ENCODE data around the gene TRAPPC5. TPM values are rescaled to one million over a fixed set of nuclear protein-coding genes. Genes with fewer than 3 reads are reported as not detected.

Gene TRAPPC5
- total RNA-seq: 10 to 100 TPM; 39.2 to 75.3 (median 69.4) TPM
- 63.3 TPM for total RNA-seq (2013)
- 1.2 to 9.6 (median 2.4) reads per million in 29 experiments for total RNA-seq

- peaks cover 34 to 55% (median 43%) of the 10 kb centered on the region in 3 donors for H3K4me1 Mint-ChIP-seq
- H3K9me3 Mint-ChIP-seq: no peaks in the 10 kb centered on the region
- ChIA-PET POLR2A (interaction anchor here (0.5 to 0.7 kb wide), 5 partner anchors 12 to 468 kb away, joined by 3 to 5 read pairs (median 4); no protein-coding TSS in a partner anchor), CTCF (interaction anchor here in 1 of 2 donors (0.6 to 1.7 kb wide), 17 partner anchors 12 to 223 kb away, joined by 3 to 24 read pairs (median 3); partner anchors contain the start of genes MAP2K7, PET100, RETN and XAB2)
- DNase-seq: peak; percentile 67 to 94 (median 80)
- H3K9me3 ChIP-seq: no peaks in the 10 kb centered on the region
- peak within 1 kb of the TSS; percentile 78 for H3K27ac ChIP-seq (ENCODE audit: low read length)
- H3K4me3 ChIP-seq (ENCODE audit: control insufficient read depth in 1 of 2, extremely low read depth in 1 of 2, low read length in 1 of 2): peak within 1 kb of the TSS; percentile 86 to 100
- peaks cover 12% of the 10 kb centered on the region for H3K36me3 Mint-ChIP-seq
- WGBS (ENCODE audit: insufficient coverage): under 1% methylated on average over 58 of the region's 79 CpGs
- peaks cover 0 to 30% of the 10 kb centered on the region in 2 experiments for H3K27me3 ChIP-seq (replicated peaks in 1 of 2; ENCODE audit: control insufficient read depth in 2 of 2, extremely low read depth in 1 of 2, insufficient read depth in 2 of 2, low read length in 1 of 2)
- peak within 1 kb of the TSS; percentile 86 to 89 for H3K27ac Mint-ChIP-seq
- H3K27me3 Mint-ChIP-seq: peaks cover 14 to 28% of the 10 kb centered on the region in 2 donors
- peaks cover 19 to 49% of the 10 kb centered on the region in 2 experiments for H3K4me1 ChIP-seq (ENCODE audit: control insufficient read depth in 1 of 2, extremely low read depth in 1 of 2, insufficient read depth in 2 of 2, low read length in 2 of 2)
- H3K36me3 ChIP-seq (ENCODE audit: control insufficient read depth in 2 of 2, extremely low read depth in 1 of 2, insufficient read depth in 1 of 2, low read length in 1 of 2): peaks cover 8 to 16% of the 10 kb centered on the region in 2 donors
- peak; percentile 62 to 77 (median 74) for ATAC-seq (replicated peaks in 1 of 4)
- peak within 1 kb of the TSS; percentile 85 to 92 (median 87) for H3K4me3 Mint-ChIP-seq
Observed at GRCh38 chr19:7680606-7681339, at the start of gene TRAPPC5. Gene TRAPPC5, plus strand, starts transcription at chr19:7680833. Its CDS starts 1,421 bp downstream, at chr19:7682254.

GRCh38 chr19:7631577-7631976 is 49.1 kb upstream of the TRAPPC5 start:
- Mint-ChIP-seq H3K27ac (no peak overlapping the region), H3K4me1 (peaks cover 58 to 61% (median 58%) of the 10 kb centered on the region in 3 donors), H3K27me3 (no peaks in the 10 kb centered on the region), H3K36me3 (peaks cover 4% of the 10 kb centered on the region), H3K4me3 (peak overlapping the region in 2 of 3 donors; percentile 17 to 28), H3K9me3 (no peaks in the 10 kb centered on the region)
- 97% methylated on average over 12 of the region's 12 CpGs for WGBS (ENCODE audit: insufficient coverage)
- Histone ChIP-seq H3K27ac (ENCODE audit: low read length) (no peak overlapping the region), H3K4me3 (ENCODE audit: control insufficient read depth in 1 of 2, extremely low read depth in 1 of 2, low read length in 1 of 2) (no peak overlapping the region), H3K27me3 (replicated peaks in 1 of 2; ENCODE audit: control insufficient read depth in 2 of 2, extremely low read depth in 1 of 2, insufficient read depth in 2 of 2, low read length in 1 of 2) (no peaks in the 10 kb centered on the region), H3K4me1 (ENCODE audit: control insufficient read depth in 1 of 2, extremely low read depth in 1 of 2, insufficient read depth in 2 of 2, low read length in 2 of 2) (peaks cover 13 to 55% of the 10 kb centered on the region in 2 experiments), H3K36me3 (ENCODE audit: control insufficient read depth in 2 of 2, extremely low read depth in 1 of 2, insufficient read depth in 1 of 2, low read length in 1 of 2) (peaks cover 0 to 24% of the 10 kb centered on the region in 2 donors), H3K9me3 (no peaks in the 10 kb centered on the region)
- DNase-seq: no peak
- CTCF ChIA-PET: no interaction called here
- ATAC-seq (replicated peaks in 1 of 4): no peak
- POLR2A ChIA-PET: interaction anchor here in 1 of 2 donors (0.6 kb wide), 1 partner anchor 36 kb away, joined by 8 read pairs; the partner anchor contains the start of gene CAMSAP3

GRCh38 chr19:7632340-7633203 is 48.1 kb upstream of the TRAPPC5 start:
- Mint-ChIP-seq H3K36me3 (no peaks in the 10 kb centered on the region), H3K27me3 (no peaks in the 10 kb centered on the region), H3K27ac (no peak overlapping the region), H3K4me3 (peak overlapping the region in 1 of 3 donors; percentile 8), H3K4me1 (peaks cover 55 to 62% (median 57%) of the 10 kb centered on the region in 3 donors), H3K9me3 (no peaks in the 10 kb centered on the region)
- ChIA-PET POLR2A (no interaction called here), CTCF (interaction anchor here in 1 of 2 donors (0.6 kb wide), 2 partner anchors 197 to 532 kb away, joined by 3 to 4 read pairs; no protein-coding TSS in a partner anchor)
- Histone ChIP-seq H3K27ac (ENCODE audit: low read length) (no peak overlapping the region), H3K27me3 (replicated peaks in 1 of 2; ENCODE audit: control insufficient read depth in 2 of 2, extremely low read depth in 1 of 2, insufficient read depth in 2 of 2, low read length in 1 of 2) (no peaks in the 10 kb centered on the region), H3K36me3 (ENCODE audit: control insufficient read depth in 2 of 2, extremely low read depth in 1 of 2, insufficient read depth in 1 of 2, low read length in 1 of 2) (peaks cover 0 to 17% of the 10 kb centered on the region in 2 donors), H3K4me1 (ENCODE audit: control insufficient read depth in 1 of 2, extremely low read depth in 1 of 2, insufficient read depth in 2 of 2, low read length in 2 of 2) (peaks cover 13 to 55% of the 10 kb centered on the region in 2 experiments), H3K4me3 (ENCODE audit: control insufficient read depth in 1 of 2, extremely low read depth in 1 of 2, low read length in 1 of 2) (no peak overlapping the region), H3K9me3 (no peaks in the 10 kb centered on the region)
- WGBS (ENCODE audit: insufficient coverage): 95% methylated on average over 40 of the region's 40 CpGs
- no peak for ATAC-seq (replicated peaks in 1 of 4)
- no peak for DNase-seq

GRCh38 chr19:7633698-7634097 is 46.9 kb upstream of the TRAPPC5 start, which contains the start of gene PCP2:
Gene PCP2, minus strand, starts transcription at chr19:7633719. Its CDS starts 262 bp downstream, at chr19:7633457.
- CTCF ChIA-PET: no interaction called here
- no peak within 1 kb of the TSS for H3K27ac ChIP-seq (ENCODE audit: low read length)
- peaks cover 0 to 13% of the 10 kb centered on the region in 2 donors for H3K36me3 ChIP-seq (ENCODE audit: control insufficient read depth in 2 of 2, extremely low read depth in 1 of 2, insufficient read depth in 1 of 2, low read length in 1 of 2)
- no peaks in the 10 kb centered on the region for H3K9me3 ChIP-seq
- DNase-seq (no peak), ATAC-seq (replicated peaks in 1 of 4) (no peak)
- Mint-ChIP-seq H3K4me1 (peaks cover 53 to 57% (median 54%) of the 10 kb centered on the region in 3 donors), H3K4me3 (peak within 1 kb of the TSS in 1 of 3 donors; percentile 8), H3K27me3 (no peaks in the 10 kb centered on the region), H3K27ac (peak within 1 kb of the TSS in 1 of 2 donors; percentile 23), H3K9me3 (no peaks in the 10 kb centered on the region), H3K36me3 (no peaks in the 10 kb centered on the region)
- H3K27me3 ChIP-seq (replicated peaks in 1 of 2; ENCODE audit: control insufficient read depth in 2 of 2, extremely low read depth in 1 of 2, insufficient read depth in 2 of 2, low read length in 1 of 2): no peaks in the 10 kb centered on the region
- no peak within 1 kb of the TSS for H3K4me3 ChIP-seq (ENCODE audit: control insufficient read depth in 1 of 2, extremely low read depth in 1 of 2, low read length in 1 of 2)
- peaks cover 9 to 54% of the 10 kb centered on the region in 2 experiments for H3K4me1 ChIP-seq (ENCODE audit: control insufficient read depth in 1 of 2, extremely low read depth in 1 of 2, insufficient read depth in 2 of 2, low read length in 2 of 2)
- POLR2A ChIA-PET: interaction anchor here in 1 of 2 donors (0.6 kb wide), 1 partner anchor 891 kb away, joined by 3 read pairs; no protein-coding TSS in a partner anchor
- WGBS (ENCODE audit: insufficient coverage): 29% methylated on average over 2 of the region's 2 CpGs

GRCh38 chr19:7635670-7636069 is 45.0 kb upstream of the TRAPPC5 start:
- no peak for ATAC-seq (replicated peaks in 1 of 4)
- H3K36me3 Mint-ChIP-seq: peaks cover 12% of the 10 kb centered on the region
- H3K9me3 Mint-ChIP-seq: no peaks in the 10 kb centered on the region
- H3K27me3 Mint-ChIP-seq: no peaks in the 10 kb centered on the region
- CTCF ChIA-PET: interaction anchor here in 1 of 2 donors (0.6 kb wide), 2 partner anchors 13 to 17 kb away, joined by 3 read pairs; no protein-coding TSS in a partner anchor
- POLR2A ChIA-PET: interaction anchor here in 1 of 2 donors (0.5 kb wide), 1 partner anchor 8 kb away, joined by 4 read pairs; no protein-coding TSS in a partner anchor
- H3K9me3 ChIP-seq: no peaks in the 10 kb centered on the region
- peak overlapping the region in 1 of 2 donors; percentile 71 for H3K27ac Mint-ChIP-seq
- WGBS (ENCODE audit: insufficient coverage): 69% methylated on average over 2 of the region's 6 CpGs
- H3K4me1 ChIP-seq (ENCODE audit: control insufficient read depth in 1 of 2, extremely low read depth in 1 of 2, insufficient read depth in 2 of 2, low read length in 2 of 2): peaks cover 0 to 52% of the 10 kb centered on the region in 2 experiments
- H3K4me3 Mint-ChIP-seq: peak overlapping the region; percentile 77 to 82 (median 80)
- H3K27ac ChIP-seq (ENCODE audit: low read length): no peak overlapping the region
- H3K4me3 ChIP-seq (ENCODE audit: control insufficient read depth in 1 of 2, extremely low read depth in 1 of 2, low read length in 1 of 2): no peak overlapping the region
- no peak for DNase-seq
- peaks cover 49 to 54% (median 52%) of the 10 kb centered on the region in 3 donors for H3K4me1 Mint-ChIP-seq
- no peaks in the 10 kb centered on the region for H3K27me3 ChIP-seq (replicated peaks in 1 of 2; ENCODE audit: control insufficient read depth in 2 of 2, extremely low read depth in 1 of 2, insufficient read depth in 2 of 2, low read length in 1 of 2)
- peaks cover 0 to 20% of the 10 kb centered on the region in 2 donors for H3K36me3 ChIP-seq (ENCODE audit: control insufficient read depth in 2 of 2, extremely low read depth in 1 of 2, insufficient read depth in 1 of 2, low read length in 1 of 2)

Measured in T-cell (primary cell).